Measurements from ENCODE around the gene SIRT7. TPM values are rescaled to one million over a fixed set of nuclear protein-coding genes. Genes with fewer than 3 reads are reported as not detected.

Gene SIRT7
- total RNA-seq, 1 experiment from 2014 or later: 24.2 TPM

GRCh38 chr17:81871387-81872230 is 46.4 kb downstream of the SIRT7 start (continued):
- TF ChIP-seq NFATC4 (CRISPR knock-in tag; IDR thresholded peaks at IDR 0.05): no peak
- TF ChIP-seq USF2 (CRISPR knock-in tag; IDR thresholded peaks at IDR 0.05): peak; percentile 93
- peak; percentile 64; the same call in 1 of the 2 replicates for TF ChIP-seq SP1 (CRISPR knock-in tag; conservative IDR thresholded peaks at IDR 0.05)
- TF ChIP-seq ETV6 (CRISPR knock-in tag; IDR thresholded peaks at IDR 0.05): peak; percentile 65
- peak; percentile 83; the same call in 1 of the 2 replicates for TF ChIP-seq PREB (CRISPR knock-in tag; IDR thresholded peaks at IDR 0.05; ENCODE audit: borderline replicate concordance)

GRCh38 chr17:81870981-81871386 is 47.0 kb downstream of the SIRT7 start, which contains the start of gene ARHGDIA:
ARHGDIA (minus strand) TSS chr17:81871337; CDS start chr17:81869930, 1,407 bp downstream.
- Mint-ChIP-seq H3K27ac (peak within 1 kb of the TSS; percentile 79), H3K4me3 (peak within 1 kb of the TSS; percentile 77), H3K9me3 (no peaks in the 10 kb centered on the region), H3K36me3 (no peaks in the 10 kb centered on the region), H3K27me3 (ENCODE audit: low read depth) (no peaks in the 10 kb centered on the region; the same call in 1 of the 2 replicates), H3K4me1 (peaks cover 16% of the 10 kb centered on the region)
- ATAC-seq: peak; percentile 1; the same call in 1 of the 2 replicates
- ChIA-PET POLR2A (interaction anchor here (1.7 to 2.1 kb wide), 2 partner anchors 21 to 56 kb away, joined by 6 to 7 read pairs; partner anchors contain the start of genes ALYREF, ANAPC11 and MAFG), CTCF (interaction anchor here (1.7 to 2.2 kb wide), 5 partner anchors 13 to 160 kb away, joined by 4 to 16 read pairs (median 10); partner anchors contain the start of genes ALYREF and ANAPC11)
- TF ChIP-seq ZMAT4 (CRISPR knock-in tag; IDR thresholded peaks at IDR 0.05): 0 out of 2 replicates have a peak, but pooled peaks have one; percentile 4
- no peak for TF ChIP-seq ATF3 (CRISPR knock-in tag; conservative IDR thresholded peaks at IDR 0.05)
- peak; percentile 54; the same call in 1 of the 2 replicates for TF ChIP-seq E2F5 (CRISPR knock-in tag; IDR thresholded peaks at IDR 0.05)
- DNase-seq (ENCODE audit: low spot score): no peak

- Mint-ChIP-seq H3K4me1 (peaks cover 16% of the 10 kb centered on the region), H3K27me3 (ENCODE audit: low read depth) (no peaks in the 10 kb centered on the region; the same call in 1 of the 2 replicates), H3K4me3 (peak overlapping the region; percentile 76), H3K27ac (peak overlapping the region; percentile 88), H3K9me3 (no peaks in the 10 kb centered on the region), H3K36me3 (peaks cover 2% of the 10 kb centered on the region; the same call in 1 of the 2 replicates)
- DNase-seq (ENCODE audit: low spot score) (peak; percentile 34), ATAC-seq (peak; percentile 4)
- ChIA-PET CTCF (interaction anchor here (1.0 to 2.3 kb wide), 28 partner anchors 10 to 186 kb away, joined by 3 to 16 read pairs (median 6); partner anchors contain the start of genes ALYREF, ANAPC11, ARL16 and CENPX), POLR2A (interaction anchor here (1.2 to 2.6 kb wide), 8 partner anchors 9 to 56 kb away, joined by 3 to 12 read pairs (median 6); partner anchors contain the start of genes ALYREF, ANAPC11, MAFG and NPB)
- no peak for TF ChIP-seq ZNF232 (CRISPR knock-in tag; IDR thresholded peaks at IDR 0.05)
- no peak for TF ChIP-seq FOXP1 (CRISPR knock-in tag; IDR thresholded peaks at IDR 0.05; ENCODE audit: borderline replicate concordance)
- TF ChIP-seq ZNF416 (CRISPR knock-in tag; IDR thresholded peaks at IDR 0.05): peak; percentile 58; the same call in 1 of the 2 replicates
- 0 out of 2 replicates have a peak, but pooled peaks have one; percentile 72 for TF ChIP-seq TP53 (CRISPR knock-in tag; IDR thresholded peaks at IDR 0.05)
- 0 out of 2 replicates have a peak, but pooled peaks have one; percentile 23 for TF ChIP-seq E2F4 (CRISPR knock-in tag; IDR thresholded peaks at IDR 0.05; ENCODE audit: borderline replicate concordance, low read depth)
- TF ChIP-seq FOXP4 (CRISPR knock-in tag; IDR thresholded peaks at IDR 0.05): peak; percentile 15; the same call in 1 of the 2 replicates
Observed at GRCh38 chr17:81870131-81870980, 47.6 kb downstream of the SIRT7 start.
